HepG2 (cell line): ENCODE measurements around the gene BBS4. TPM values are rescaled to one million over a fixed set of nuclear protein-coding genes. Genes with fewer than 3 reads are reported as not detected.

Experiments used
- CREB1 ChIP-seq, 2 experiments: fragments of 450-650 bp in 1 of 2; IDR thresholded peaks; 2 replicates each; pipeline ENCODE4 v1.6.1; 2016 to 2017; ENCODE audit warnings: control low read depth in 1 of 2, mild to moderate bottlenecking in 1 of 2, missing compliant biosample characterization in 1 of 2, missing genetic modification characterization in 1 of 2
- HIC2 ChIP-seq: sonication (generic); formaldehyde crosslinking; IDR thresholded peaks from 2 replicates; pipeline ENCODE4 v1.9.0; 2022; ENCODE audit warnings: low read depth, missing genetic modification reagents
- KLF6 ChIP-seq: IDR thresholded peaks from 2 replicates; pipeline ENCODE4 v1.8.0; 2016; ENCODE audit warnings: missing biosample characterization, missing genetic modification reagents
- MED13 ChIP-seq: sonication (generic); formaldehyde crosslinking; IDR thresholded peaks from 2 replicates; pipeline ENCODE4 v1.5.0; 2020; ENCODE audit warnings: missing genetic modification reagents
- NBN ChIP-seq: fragments of 450-650 bp; conservative IDR thresholded peaks from 2 replicates; pipeline ENCODE4 v1.6.1; 2017
- PITX1 ChIP-seq: sonication (generic); formaldehyde crosslinking; IDR thresholded peaks from 2 replicates; pipeline ENCODE4 v1.5.1; 2020; ENCODE audit warnings: mild to moderate bottlenecking, missing genetic modification reagents
- SRSF1 ChIP-seq: fragments of 200-400 bp; formaldehyde crosslinking; optimal IDR thresholded peaks from 2 replicates; pipeline ENCODE3; 2017; ENCODE audit warnings: mild to moderate bottlenecking, low read depth, low read length, moderate library complexity
- TCF7 ChIP-seq: sonication (generic); IDR thresholded peaks from 2 replicates; pipeline ENCODE4 v1.6.1; 2016; ENCODE audit warnings: antibody characterized with exemption, low read depth
- ZNF672 ChIP-seq: sonication (generic); formaldehyde crosslinking; IDR thresholded peaks from 2 replicates; pipeline ENCODE4 v1.8.1; 2022; ENCODE audit warnings: missing genetic modification reagents
- polyA plus RNA-seq, 8 experiments: library from polyadenylated mRNA; depleted of rRNA in 3 of 8; stranded (reverse) in 7 of 8; unstranded in 1 of 8; fragments of >200 nt; fragmentation: Illumina TruSeq in 4 of 8; extraction: Trizol in 4 of 8; gene quantifications; 2 replicates each; pipeline versions ENCODE4 v1.2.1 to v1.2.3, GENCODE V29; 2011 to 2016; ENCODE audit warnings: low read depth in 4 of 8, missing spikeins in 1 of 8, mixed read lengths in 1 of 8; ENCODE audit not compliant: insufficient read depth in 1 of 8
- total RNA-seq, 5 experiments: library from RNA; depleted of rRNA; stranded (reverse); fragments of >200 nt; fragmentation: Illumina TruSeq; extraction: Trizol; gene quantifications; 2 replicates each; pipeline ENCODE4 v1.2.3, GENCODE V29; 2016; ENCODE audit warnings: low read depth in 1 of 5
- TF ChIP-seq, protein P1 (sequence below), 2 experiments: fragments of 450-650 bp in 1 of 2; sonication (generic) in 1 of 2; formaldehyde crosslinking in 1 of 2; IDR thresholded peaks; 2 replicates each; pipeline versions ENCODE4 v1.6.1 to v1.8.0; 2016 to 2022; ENCODE audit warnings: antibody characterized with exemption in 1 of 2, mild to moderate bottlenecking in 1 of 2, missing genetic modification reagents in 1 of 2
- TF ChIP-seq, protein P2 (sequence below): sonication (generic); formaldehyde crosslinking; IDR thresholded peaks from 2 replicates; pipeline ENCODE4 v1.4.0; 2020; ENCODE audit warnings: missing genetic modification reagents

Gene BBS4
- total and polyA plus RNA-seq, 2 of the 13 experiments (the other 11 are each of a cell fraction or from before 2014, with no cell fraction given) = 16.0 to 21.3 TPM

- TF ChIP-seq, protein P1, sequence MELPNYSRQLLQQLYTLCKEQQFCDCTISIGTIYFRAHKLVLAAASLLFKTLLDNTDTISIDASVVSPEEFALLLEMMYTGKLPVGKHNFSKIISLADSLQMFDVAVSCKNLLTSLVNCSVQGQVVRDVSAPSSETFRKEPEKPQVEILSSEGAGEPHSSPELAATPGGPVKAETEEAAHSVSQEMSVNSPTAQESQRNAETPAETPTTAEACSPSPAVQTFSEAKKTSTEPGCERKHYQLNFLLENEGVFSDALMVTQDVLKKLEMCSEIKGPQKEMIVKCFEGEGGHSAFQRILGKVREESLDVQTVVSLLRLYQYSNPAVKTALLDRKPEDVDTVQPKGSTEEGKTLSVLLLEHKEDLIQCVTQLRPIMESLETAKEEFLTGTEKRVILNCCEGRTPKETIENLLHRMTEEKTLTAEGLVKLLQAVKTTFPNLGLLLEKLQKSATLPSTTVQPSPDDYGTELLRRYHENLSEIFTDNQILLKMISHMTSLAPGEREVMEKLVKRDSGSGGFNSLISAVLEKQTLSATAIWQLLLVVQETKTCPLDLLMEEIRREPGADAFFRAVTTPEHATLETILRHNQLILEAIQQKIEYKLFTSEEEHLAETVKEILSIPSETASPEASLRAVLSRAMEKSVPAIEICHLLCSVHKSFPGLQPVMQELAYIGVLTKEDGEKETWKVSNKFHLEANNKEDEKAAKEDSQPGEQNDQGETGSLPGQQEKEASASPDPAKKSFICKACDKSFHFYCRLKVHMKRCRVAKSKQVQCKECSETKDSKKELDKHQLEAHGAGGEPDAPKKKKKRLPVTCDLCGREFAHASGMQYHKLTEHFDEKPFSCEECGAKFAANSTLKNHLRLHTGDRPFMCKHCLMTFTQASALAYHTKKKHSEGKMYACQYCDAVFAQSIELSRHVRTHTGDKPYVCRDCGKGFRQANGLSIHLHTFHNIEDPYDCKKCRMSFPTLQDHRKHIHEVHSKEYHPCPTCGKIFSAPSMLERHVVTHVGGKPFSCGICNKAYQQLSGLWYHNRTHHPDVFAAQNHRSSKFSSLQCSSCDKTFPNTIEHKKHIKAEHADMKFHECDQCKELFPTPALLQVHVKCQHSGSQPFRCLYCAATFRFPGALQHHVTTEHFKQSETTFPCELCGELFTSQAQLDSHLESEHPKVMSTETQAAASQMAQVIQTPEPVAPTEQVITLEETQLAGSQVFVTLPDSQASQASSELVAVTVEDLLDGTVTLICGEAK (IDR thresholded peaks at IDR 0.05) = peak; percentile 62
- TF ChIP-seq, protein P1 (CRISPR knock-in tag; IDR thresholded peaks at IDR 0.05) = no peak
- TF ChIP-seq CREB1 (IDR thresholded peaks at IDR 0.05) (peak; percentile 35), CREB1 (CRISPR knock-in tag; IDR thresholded peaks at IDR 0.05) (peak; percentile 75), TCF7 (no peak), PITX1 (CRISPR knock-in tag) (peak; percentile 44), KLF6 (0 out of 2 replicates have a peak, but pooled peaks have one; percentile 12), HIC2 (CRISPR knock-in tag) (no peak), MED13 (no peak), ZNF672 (CRISPR knock-in tag) (no peak), NBN (no peak), SRSF1 (peak; percentile 51)
- TF ChIP-seq, protein P2, sequence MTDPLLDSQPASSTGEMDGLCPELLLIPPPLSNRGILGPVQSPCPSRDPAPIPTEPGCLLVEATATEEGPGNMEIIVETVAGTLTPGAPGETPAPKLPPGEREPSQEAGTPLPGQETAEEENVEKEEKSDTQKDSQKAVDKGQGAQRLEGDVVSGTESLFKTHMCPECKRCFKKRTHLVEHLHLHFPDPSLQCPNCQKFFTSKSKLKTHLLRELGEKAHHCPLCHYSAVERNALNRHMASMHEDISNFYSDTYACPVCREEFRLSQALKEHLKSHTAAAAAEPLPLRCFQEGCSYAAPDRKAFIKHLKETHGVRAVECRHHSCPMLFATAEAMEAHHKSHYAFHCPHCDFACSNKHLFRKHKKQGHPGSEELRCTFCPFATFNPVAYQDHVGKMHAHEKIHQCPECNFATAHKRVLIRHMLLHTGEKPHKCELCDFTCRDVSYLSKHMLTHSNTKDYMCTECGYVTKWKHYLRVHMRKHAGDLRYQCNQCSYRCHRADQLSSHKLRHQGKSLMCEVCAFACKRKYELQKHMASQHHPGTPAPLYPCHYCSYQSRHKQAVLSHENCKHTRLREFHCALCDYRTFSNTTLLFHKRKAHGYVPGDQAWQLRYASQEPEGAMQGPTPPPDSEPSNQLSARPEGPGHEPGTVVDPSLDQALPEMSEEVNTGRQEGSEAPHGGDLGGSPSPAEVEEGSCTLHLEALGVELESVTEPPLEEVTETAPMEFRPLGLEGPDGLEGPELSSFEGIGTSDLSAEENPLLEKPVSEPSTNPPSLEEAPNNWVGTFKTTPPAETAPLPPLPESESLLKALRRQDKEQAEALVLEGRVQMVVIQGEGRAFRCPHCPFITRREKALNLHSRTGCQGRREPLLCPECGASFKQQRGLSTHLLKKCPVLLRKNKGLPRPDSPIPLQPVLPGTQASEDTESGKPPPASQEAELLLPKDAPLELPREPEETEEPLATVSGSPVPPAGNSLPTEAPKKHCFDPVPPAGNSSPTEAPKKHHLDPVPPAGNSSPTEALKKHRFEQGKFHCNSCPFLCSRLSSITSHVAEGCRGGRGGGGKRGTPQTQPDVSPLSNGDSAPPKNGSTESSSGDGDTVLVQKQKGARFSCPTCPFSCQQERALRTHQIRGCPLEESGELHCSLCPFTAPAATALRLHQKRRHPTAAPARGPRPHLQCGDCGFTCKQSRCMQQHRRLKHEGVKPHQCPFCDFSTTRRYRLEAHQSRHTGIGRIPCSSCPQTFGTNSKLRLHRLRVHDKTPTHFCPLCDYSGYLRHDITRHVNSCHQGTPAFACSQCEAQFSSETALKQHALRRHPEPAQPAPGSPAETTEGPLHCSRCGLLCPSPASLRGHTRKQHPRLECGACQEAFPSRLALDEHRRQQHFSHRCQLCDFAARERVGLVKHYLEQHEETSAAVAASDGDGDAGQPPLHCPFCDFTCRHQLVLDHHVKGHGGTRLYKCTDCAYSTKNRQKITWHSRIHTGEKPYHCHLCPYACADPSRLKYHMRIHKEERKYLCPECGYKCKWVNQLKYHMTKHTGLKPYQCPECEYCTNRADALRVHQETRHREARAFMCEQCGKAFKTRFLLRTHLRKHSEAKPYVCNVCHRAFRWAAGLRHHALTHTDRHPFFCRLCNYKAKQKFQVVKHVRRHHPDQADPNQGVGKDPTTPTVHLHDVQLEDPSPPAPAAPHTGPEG = no peak
These were observed at the start of gene BBS4, which contains the start of gene HIGD2B (continued) for GRCh38 chr15:72685925-72686794.
